GM12865 (cell line): ENCODE results near the gene PHLDA1.

Experiments
- DNase-seq: peaks from one replicate; pipeline ENCODE4 v3.0.0; 2010; ENCODE audit warnings: low read depth
- H3K4me3 ChIP-seq: 2 replicates; pipeline ENCODE4 v1.5.1; 2011; ENCODE audit warnings: mild to moderate bottlenecking, low read depth, low read length, control low read depth
- TF ChIP-seq, protein P1 (sequence below): IDR thresholded peaks from 2 replicates; pipeline ENCODE4 v1.5.1; 2011; ENCODE audit warnings: low read length, control low read depth, low read depth, inconsistent platforms; ENCODE audit not compliant: insufficient read depth; ENCODE audit errors: missing control alignments

Gene PHLDA1

DNA sequence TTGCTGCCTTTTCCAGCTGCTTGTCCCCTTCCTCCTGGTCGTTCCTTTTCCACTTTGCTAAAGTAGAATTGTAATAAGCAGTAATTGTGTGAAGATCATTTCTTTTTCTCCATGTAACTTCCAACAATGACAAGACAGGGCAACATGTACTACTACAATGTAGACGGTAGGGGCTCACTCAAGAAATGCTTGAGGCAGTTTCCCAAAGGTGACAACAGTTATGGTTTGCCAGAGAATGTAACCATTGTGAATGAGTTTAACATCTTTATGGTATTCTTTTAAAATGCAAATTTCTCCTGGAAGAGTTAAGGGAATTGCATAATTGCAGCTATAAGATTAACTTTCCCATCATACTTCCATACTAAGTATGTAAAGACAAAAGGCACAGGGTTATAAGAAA is 23.8 kb upstream of the PHLDA1 start:
- no peak for DNase-seq
- TF ChIP-seq, protein P1, sequence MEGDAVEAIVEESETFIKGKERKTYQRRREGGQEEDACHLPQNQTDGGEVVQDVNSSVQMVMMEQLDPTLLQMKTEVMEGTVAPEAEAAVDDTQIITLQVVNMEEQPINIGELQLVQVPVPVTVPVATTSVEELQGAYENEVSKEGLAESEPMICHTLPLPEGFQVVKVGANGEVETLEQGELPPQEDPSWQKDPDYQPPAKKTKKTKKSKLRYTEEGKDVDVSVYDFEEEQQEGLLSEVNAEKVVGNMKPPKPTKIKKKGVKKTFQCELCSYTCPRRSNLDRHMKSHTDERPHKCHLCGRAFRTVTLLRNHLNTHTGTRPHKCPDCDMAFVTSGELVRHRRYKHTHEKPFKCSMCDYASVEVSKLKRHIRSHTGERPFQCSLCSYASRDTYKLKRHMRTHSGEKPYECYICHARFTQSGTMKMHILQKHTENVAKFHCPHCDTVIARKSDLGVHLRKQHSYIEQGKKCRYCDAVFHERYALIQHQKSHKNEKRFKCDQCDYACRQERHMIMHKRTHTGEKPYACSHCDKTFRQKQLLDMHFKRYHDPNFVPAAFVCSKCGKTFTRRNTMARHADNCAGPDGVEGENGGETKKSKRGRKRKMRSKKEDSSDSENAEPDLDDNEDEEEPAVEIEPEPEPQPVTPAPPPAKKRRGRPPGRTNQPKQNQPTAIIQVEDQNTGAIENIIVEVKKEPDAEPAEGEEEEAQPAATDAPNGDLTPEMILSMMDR, result no peak
- H3K4me3 ChIP-seq, result no peak overlapping the region

DNA sequence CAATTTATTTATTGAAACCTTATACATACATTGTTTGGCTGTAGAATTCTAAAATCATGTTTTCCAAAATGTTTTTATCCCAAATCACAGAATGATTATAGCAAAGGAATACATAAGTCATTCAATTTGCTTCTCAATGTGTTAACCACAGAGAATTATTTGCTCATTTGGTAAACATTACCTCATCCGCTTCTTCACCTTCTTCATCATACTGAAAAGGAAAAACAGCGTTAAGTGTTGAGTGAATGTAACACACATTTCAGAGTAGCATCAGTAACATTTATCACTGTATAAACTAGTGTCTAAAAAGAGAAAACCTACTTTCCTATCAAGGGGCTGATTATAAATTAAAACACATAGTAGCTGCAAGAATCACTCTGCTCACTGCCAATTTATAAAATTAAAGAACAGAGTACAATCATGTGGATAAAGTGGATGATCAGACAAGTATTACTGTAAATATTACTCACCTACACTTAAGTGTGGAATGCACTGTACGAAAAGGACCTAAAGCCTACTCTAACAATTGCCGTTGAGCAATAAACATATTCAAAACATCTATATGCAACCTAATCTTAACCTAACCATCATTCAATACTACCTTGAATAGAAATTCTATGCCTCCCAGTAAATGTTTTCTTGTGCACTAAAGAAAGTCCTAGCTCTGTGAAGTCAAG is 18.1 kb upstream of the PHLDA1 start:
- no peak for DNase-seq
- H3K4me3 ChIP-seq, result no peak overlapping the region
- TF ChIP-seq, protein P1, result no peak

DNA sequence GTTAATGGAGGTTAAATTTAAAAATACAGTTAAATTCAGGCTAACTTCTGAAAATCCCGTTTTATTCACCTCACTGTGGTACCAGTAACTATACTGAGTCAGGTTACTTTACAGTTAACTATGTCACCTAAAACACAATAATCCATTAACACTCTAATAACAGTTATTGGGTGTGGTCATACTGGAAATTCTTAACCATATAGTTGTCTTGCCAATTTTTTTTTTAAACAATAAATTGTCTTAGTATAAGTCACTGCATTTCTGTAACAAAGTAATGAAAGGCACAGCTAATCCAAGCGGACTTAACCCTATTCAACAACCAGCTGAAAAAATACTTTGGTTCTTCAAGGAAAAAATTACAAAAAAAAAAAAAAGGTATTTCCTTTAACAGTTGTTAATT is 16.2 kb upstream of the PHLDA1 start:
- no peak for DNase-seq
- TF ChIP-seq, protein P1, result no peak

DNA sequence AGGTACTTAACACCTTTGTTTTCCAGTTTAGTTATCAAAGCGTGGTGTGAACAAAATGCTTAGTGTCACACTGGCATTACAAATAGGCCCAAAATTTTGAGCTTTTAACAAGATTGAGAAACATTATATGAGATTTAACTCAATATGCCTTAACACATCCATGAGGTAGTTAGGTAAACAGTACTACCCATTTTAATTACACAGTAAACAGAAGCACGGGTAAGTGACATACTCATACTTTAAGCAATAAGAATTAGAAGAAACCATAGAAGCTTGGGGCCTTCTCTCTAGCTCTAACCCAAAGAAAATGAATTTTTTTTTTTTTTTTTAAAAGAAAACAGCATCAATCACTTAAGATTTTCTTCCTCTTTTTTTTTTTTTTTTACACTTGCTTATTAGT is 15.5 kb upstream of the PHLDA1 start:
- H3K4me3 ChIP-seq, result no peak overlapping the region
- DNase-seq, result no peak
- TF ChIP-seq, protein P1, result no peak

More for the DNA sequence above, 16.2 kb upstream of the PHLDA1 start:
- no peak overlapping the region for H3K4me3 ChIP-seq

DNA sequence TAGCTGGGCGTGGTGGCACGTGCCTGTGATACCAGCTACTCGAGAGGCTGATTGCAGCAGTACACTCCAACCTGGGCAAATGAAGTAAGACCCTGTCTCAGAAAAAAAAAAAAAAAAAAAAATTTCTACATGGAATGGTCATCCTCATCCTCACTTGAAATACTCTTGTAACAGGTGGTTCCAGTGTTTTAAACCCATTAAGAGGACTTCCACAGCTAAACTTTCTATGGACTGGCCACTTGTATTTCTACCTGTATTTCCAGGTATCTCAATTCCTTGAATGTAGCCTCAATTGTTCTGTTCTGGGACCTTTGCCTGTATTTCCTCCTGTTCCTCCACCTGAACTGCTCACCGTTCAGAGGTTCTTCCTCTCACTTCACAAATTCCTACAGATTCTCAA is 11.8 kb upstream of the PHLDA1 start:
- TF ChIP-seq, protein P1, result no peak
- H3K4me3 ChIP-seq, result no peak overlapping the region
- DNase-seq, result no peak

DNA sequence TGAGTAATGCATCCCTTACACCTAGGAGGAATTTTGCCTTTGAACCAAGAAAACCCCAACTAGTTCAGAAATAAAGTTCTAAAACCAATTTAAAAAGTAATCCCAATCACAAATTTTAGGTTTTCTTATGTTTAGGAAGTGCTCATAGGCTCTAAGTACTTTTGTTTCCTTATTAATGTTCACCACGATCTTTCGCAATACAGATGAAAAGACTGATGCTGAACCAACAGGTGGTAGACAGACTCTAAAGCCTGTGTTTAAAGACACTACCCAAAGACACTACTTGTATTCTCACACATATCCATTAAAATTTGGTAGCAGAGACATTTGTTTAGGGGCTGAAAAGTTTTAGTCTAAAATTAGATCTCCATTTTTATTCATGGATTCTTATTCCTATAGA is 10.6 kb upstream of the PHLDA1 start:
- DNase-seq, result no peak
- TF ChIP-seq, protein P1, result no peak
- no peak overlapping the region for H3K4me3 ChIP-seq

DNA sequence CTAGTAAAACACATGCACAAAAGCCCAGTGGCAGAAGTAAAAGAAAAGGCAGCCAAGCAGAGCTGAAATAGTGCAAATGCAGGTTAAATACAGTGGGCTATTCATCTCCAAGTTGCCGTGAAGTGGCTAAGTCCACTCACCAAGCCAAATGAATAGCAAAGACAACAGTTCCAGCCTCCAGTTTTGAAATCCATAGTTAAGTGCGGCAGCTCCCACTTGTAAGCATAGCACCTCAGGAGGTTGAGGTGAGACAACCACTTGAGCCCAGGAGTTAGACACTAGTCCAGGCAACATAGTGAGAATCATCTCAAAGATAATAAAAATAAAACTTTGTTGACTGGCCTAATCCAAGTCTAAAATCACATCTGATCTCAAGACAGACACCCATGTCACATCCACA is 9.8 kb upstream of the PHLDA1 start:
- DNase-seq, result no peak
- TF ChIP-seq, protein P1, result no peak
- no peak overlapping the region for H3K4me3 ChIP-seq
